C4-2B (cell line): ENCODE results near the gene RBMS3.

Experiments
- H3K27ac ChIP-seq: fragments of 450-650 bp; 2 replicates; pipeline ENCODE4 v1.5.1; 2017
- ZFX ChIP-seq: fragments of 450-650 bp; IDR thresholded peaks from 2 replicates; pipeline ENCODE4 v1.6.1; 2017
- TF ChIP-seq, protein P1 (sequence below): fragments of 450-650 bp; conservative IDR thresholded peaks from 2 replicates; pipeline ENCODE4 v1.5.1; 2017; ENCODE audit warnings: mild to moderate bottlenecking

RBMS3 gene

DNA sequence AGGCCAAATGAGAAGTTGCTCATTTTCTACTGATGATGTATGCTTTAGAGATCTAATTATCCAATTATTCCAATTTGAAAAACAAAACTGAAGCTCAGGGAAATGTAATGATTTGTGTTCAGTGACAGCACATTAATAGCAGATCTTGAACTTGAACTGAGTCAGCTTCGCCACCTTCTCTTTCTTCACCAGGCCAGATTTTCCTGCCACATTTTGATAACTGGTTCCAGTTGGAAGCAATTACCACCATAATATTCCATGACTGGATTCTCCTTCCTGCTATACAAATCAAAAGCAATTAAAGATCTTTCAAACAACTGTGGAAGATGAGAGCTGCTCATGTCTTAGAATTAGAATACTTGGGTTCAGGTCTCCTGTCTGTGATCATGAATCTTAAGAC is 334.1 kb downstream of the RBMS3 start:
- TF ChIP-seq, protein P1, sequence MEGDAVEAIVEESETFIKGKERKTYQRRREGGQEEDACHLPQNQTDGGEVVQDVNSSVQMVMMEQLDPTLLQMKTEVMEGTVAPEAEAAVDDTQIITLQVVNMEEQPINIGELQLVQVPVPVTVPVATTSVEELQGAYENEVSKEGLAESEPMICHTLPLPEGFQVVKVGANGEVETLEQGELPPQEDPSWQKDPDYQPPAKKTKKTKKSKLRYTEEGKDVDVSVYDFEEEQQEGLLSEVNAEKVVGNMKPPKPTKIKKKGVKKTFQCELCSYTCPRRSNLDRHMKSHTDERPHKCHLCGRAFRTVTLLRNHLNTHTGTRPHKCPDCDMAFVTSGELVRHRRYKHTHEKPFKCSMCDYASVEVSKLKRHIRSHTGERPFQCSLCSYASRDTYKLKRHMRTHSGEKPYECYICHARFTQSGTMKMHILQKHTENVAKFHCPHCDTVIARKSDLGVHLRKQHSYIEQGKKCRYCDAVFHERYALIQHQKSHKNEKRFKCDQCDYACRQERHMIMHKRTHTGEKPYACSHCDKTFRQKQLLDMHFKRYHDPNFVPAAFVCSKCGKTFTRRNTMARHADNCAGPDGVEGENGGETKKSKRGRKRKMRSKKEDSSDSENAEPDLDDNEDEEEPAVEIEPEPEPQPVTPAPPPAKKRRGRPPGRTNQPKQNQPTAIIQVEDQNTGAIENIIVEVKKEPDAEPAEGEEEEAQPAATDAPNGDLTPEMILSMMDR = no peak
- no peak for TF ChIP-seq ZFX
- H3K27ac ChIP-seq = no peak overlapping the region

DNA sequence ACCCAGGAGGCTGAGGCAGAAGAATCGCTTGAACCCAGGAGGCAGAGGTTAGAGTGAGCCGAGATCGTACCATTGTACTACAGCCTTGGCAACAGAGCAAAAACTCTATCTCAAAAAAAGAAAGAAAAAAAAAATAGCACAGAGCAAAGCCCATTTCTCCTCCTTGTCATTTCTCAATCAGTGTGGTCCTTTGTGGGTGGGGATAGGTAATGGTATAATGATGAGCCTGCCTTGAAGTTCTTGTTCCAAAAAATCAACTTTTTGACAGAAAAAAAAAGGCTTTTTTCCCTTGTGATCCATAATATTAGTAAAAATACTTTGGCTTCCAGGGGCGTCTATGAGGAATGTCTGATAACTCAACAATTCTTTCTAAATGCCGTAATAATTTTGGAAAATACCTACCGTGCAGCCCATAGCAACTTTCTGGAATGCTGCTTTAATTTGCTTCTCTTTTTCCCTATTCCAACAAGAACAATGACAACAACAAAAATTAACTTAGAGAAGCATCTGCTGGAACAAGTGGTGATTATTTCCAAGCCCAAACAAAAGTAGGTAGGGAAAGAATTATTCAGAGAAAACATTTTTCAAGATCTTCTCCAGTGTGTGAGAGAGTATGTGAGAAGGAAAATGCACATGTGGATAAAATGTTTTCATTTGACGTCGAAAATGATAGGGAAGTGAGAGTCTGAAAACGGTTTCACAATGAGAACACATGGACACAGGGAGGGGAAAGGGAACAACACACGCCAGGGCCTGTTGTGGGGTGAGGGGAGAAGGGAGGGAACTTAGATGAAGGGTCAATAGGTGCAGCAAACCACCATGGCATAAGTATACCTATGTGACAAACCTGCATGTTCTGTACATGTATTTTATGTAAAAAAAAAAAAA is 337.8 kb downstream of the RBMS3 start:
- no peak for TF ChIP-seq ZFX
- TF ChIP-seq, protein P1 = no peak

DNA sequence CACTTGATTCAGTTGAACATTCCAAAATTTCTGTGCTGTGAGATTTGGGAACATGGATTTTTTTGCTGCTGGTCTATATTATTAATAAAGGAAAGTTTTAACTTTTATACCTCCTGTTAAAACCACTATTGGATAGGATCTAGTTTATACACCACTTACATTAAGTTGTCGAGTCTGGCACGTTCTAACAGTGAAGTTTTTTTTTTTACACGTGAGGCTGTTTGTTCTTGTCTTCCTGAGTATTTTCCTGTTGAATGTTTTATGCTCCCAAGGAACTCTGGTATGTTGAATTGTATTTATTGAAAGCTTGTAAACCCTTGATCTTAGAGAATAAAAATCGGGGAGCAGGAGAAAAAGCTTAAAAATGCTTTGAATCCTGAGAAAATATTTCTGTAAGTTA is 338.8 kb downstream of the RBMS3 start:
- H3K27ac ChIP-seq = no peak overlapping the region
- TF ChIP-seq, protein P1 = no peak

More for the DNA sequence above, 337.8 kb downstream of the RBMS3 start:
- H3K27ac ChIP-seq = no peak overlapping the region

DNA sequence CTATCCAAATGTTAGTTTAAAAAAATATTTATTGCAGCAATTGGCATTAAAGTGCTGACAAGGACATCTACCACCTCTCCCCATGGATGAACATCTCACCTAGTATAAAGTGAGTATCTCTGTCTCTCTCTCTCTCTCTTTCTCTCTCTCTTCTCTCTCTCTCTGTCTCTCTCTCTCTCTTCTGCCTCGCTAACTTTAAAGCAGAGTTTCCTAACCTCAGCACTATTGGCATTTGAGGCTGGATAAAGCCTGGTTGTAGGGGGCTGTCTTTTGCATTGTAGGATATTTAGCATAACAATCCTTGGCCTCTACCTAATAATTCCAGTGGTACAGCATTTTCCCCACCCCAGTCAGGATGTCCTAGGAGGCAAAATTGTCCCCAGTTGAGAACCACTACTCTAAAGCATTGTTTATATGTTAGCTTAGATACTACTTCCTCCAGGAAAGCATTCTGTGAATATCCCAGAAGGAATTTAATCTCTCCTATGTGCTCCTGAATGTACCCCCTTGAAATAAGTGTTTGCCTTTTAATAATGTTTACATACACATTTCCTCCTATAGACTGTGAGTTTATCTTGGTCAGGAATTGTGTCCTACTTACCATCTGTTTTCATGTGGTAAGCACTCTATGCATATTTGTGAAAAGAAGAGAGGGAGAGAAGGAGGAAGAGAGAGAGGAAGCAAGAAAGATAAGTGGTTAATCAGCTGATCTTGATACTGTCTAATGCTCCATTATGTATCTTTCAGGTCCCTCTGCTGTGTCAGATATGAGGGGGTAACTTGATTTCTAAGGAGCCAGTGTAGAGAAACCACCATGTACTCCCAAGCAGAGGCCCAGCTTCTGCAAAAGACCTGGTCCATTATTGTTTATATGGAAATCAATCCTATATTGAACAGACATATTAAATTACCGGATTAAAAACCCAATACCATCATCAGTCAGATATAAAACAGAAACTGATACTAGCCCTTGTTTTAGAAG is 346.6 kb downstream of the RBMS3 start:
- TF ChIP-seq ZFX = no peak
- TF ChIP-seq, protein P1 = no peak
- no peak overlapping the region for H3K27ac ChIP-seq

DNA sequence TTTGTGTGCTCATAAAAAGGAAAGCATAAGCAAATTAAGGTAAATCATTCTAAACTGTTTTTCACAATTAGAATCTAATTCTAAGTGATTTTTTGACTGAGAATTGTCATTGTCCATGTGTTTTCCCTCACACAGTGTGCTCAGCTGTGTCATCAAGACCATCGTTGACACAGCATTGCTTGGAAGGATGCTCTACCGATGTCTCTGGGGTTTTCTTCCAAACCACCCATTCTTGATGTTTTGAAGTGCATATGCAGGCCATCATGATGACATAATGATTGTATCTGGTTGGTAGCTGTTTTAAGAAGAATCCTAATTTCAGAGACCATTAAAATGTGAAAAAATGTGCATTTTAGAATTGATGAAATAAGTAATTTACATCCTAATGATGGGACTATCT is 347.9 kb downstream of the RBMS3 start:
- no peak overlapping the region for H3K27ac ChIP-seq
- no peak for TF ChIP-seq ZFX
- TF ChIP-seq, protein P1 = no peak

DNA sequence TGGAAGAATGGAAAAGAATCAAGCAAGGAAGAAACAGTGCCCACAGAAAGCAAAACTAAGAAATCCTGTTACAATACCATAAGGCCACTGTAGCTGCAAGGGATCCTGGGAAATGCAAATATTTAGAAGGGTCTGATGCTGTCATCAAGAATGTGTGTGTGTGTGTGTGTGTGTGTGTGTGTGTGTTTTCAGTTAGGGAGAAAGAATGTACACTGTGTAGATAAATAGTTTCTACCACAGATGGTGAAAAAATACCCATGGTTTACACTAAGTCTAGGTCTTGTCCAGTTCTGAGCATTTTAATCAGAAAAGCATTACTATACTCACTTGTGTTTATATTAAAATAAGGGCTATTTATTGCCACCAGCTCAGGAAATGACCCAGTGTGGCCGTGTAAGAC is 355.0 kb downstream of the RBMS3 start:
- TF ChIP-seq ZFX = no peak
- no peak overlapping the region for H3K27ac ChIP-seq

DNA sequence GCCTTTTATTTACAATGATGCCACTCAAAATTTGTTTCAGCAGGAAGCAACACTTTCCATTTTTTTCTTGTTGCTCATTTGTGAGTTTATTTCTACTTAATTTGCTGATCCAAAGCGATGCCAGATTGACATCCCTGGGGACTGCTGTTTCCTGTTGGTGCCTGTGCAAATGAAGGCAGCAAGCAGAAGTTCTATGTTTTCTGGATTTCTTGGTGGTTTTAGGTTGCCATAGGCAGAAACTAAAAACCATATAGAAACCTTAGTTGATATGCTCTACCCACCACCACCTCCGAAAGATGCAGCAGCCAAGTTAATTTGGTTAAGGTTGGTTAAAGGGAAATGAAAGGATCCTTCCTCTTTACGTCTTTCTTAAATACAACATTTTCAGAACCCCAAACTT is 356.2 kb downstream of the RBMS3 start:
- no peak overlapping the region for H3K27ac ChIP-seq
- no peak for TF ChIP-seq ZFX
- TF ChIP-seq, protein P1 = no peak
